HL-60/S4 treated with phorbol 12-myristate 13-acetate at 8.2 ng/mL for 4 days and 3 days (cell line): ENCODE data around the gene RBM34.
"Not testable (repeated sequence)": the region's sequence is repeated elsewhere in the genome, so short reads cannot be mapped to it uniquely, and the experiment has no call there.

Experiments
- in situ Hi-C: fragments of 300-500 bp; cut with MboI; formaldehyde crosslinking; loops from 2 replicates; pipeline ENCODE4 v1.15.0; 2022; ENCODE audit warnings: low sequenced_read_pairs

Gene RBM34, protein sequence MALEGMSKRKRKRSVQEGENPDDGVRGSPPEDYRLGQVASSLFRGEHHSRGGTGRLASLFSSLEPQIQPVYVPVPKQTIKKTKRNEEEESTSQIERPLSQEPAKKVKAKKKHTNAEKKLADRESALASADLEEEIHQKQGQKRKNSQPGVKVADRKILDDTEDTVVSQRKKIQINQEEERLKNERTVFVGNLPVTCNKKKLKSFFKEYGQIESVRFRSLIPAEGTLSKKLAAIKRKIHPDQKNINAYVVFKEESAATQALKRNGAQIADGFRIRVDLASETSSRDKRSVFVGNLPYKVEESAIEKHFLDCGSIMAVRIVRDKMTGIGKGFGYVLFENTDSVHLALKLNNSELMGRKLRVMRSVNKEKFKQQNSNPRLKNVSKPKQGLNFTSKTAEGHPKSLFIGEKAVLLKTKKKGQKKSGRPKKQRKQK

DNA sequence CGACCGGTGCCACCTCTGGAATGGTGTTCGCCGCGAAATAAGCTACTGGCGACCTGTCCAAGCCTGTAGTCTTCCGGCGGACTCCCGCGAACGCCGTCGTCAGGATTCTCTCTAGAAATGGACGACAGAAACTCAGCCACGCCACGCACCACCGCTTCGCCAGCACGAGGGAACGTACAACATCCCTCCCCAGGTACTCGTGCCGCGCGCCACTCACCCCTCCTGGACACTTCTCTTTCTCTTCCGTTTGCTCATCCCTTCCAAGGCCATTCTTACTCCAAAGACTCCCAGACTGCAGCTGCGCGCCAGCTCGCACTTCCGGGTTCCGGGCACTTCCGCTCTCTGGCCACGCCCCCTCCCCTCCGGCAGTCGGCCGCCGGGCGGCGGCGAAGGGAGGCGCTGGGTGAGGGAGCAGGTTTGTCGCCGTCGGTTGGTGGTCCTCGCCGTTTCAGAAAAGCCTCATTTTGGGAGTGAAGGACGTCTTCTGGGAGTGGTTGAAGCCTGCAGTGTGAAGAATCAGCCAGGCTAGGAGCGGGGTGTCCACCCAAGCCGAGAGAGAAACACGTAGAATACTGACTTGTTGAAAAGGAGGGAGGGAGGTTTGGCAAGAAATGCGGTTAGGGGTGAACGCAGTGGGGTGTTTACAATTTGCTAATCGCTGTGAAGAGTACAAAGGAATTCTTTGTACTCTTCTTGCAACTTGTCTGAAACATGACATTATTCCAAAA, at the start of gene RBM34:
RBM34 (minus strand) TSS at position 294 of the 728 bp plus-strand sequence; CDS start at position 270, 24 bp downstream.
- in situ Hi-C loops = no loop called here

DNA sequence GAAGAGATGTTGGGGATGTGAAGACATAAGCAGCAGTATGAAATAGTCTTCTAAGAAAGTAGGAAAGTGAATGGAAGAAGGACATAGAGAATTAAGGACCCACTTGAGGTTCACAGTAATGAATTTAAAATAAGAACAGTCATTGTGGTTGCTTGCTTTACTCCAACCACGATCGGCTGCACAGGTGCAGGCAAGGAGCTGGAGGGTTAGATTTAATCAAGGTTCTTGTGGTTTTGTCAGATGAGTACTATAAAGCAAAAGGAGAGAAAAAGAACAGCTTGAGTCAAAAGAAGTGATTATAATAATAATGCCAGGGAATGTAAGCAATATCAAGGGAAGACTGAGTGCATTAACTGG, 46.1 kb upstream of the RBM34 start:
- in situ Hi-C loops = no loop called here

DNA sequence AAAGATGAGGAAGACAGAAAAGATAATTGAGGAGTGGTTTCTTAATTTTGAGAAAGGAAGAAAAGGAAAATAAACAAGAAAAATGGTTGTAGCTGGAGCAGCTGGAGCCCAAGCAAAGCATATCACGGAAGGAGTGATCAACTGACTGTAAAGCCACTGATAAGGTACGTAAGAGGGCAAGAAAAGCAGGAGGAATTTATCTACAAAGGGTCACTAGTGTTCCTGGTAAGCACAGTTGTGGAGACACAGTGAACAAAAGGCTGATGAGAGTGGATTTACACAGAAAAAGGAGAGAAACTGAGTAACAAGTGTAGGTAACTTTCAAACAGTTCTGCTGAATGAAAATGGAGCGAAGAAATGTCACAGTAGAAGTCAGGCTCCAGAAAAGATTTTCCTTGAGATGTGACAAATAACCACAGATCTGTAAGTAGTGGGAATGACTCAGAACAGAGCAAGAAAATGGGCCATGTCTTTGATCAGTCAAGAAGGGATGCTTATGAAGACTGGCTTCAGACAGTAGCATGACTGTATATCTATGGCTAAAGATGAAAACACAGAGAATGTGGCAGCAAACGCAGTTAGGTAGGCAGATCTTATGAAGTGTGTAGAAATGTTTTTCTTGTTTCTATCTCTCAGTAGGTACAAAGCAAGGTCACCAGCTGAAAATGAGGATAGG, 45.6 kb upstream of the RBM34 start:
- in situ Hi-C loops = no loop called here

DNA sequence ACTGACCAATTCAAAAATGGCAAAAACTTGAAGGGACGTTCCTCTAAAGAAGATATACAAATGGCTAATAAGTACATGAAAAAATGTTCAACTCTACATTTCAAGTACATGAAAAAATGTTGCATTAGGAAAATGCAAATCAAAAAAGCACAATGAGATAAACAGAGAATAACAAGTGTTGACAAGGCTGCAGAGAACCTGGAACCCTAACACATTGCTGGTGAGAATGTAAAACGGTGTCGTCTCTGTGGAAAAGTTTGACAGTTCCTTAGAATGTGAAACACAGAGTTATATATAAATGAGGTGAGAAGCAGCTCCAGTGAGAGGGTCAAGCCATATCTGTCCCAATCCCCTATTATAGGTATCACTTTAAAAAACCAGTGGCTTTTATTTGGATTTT, 44.6 kb upstream of the RBM34 start:
- in situ Hi-C loops = no loop called here

DNA sequence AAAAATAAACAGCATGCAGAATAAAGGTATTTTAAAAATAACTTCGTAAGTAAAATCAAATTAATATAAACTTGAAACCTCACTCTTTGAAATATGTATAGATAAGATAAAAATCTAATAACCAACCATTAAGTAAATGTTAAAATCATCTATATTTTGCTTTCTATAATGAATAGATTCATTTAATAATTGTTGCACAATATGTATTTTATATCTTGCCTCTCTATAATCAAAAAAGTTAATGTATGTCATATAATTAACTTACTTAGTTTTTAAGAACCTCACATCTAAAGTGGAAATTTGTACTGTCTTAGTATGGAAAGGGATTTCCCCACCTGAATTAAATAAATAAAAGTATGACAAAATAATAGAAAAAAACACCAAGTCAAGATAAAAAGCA, 42.4 kb upstream of the RBM34 start:
- in situ Hi-C loops = no loop called here

DNA sequence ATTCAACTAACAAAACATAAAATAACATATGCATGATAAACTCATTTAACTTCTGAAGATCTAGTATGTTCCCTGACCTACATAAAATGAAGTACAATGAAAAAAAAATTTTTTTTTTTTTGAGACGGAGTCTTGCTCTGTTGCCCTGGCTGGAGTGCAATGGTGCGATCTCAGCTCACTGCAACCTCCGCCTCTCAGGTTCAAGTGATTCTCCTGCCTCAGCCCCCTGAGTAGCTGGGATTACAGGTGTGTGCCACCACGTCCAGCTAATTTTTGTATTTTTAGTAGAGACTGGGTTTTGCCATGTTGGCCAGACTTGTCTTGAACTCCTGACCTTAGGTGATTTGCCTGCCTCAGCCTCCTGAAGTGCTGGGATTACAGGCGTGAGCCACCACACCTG, 41.4 kb upstream of the RBM34 start:
- in situ Hi-C loops = not testable (repeated sequence)

DNA sequence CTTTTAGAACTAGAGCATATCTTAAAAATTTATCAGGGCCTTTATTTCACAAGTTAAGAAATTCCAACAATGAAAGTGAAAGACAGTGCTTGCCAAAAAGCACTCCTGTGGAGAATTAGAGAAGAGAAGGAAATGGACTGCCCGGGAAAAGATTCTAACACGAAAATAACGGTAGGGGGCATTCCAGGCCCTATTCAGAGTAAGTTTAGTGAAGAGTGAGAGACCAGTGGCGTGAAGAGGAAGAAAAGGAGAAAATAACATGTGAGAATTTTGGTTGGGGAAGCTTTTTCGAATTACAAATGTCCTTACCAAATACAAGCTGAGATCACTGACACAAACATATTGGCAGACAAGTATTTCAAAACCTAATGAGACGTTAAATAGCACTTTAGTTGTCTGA, 38.4 kb upstream of the RBM34 start:
- in situ Hi-C loops = no loop called here

DNA sequence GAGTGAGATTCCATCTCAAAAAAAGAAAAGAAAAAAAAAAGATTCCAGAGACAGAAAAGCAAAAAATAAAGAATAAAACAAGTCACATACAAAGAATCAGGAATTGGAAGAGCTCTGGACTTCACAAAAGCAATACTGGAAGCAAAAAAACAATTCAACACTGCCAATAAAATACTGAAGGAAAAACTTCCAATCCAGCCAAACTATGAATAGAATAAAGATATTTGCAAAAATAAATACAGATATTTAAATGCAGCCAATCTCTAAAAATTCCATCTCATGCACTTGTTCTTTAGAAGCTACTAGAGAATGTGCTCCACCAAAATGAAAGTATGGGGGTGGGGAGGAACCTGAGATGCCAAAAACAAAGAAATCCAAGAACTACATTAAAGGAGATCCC, 29.4 kb upstream of the RBM34 start:
- in situ Hi-C loops = no loop called here

DNA sequence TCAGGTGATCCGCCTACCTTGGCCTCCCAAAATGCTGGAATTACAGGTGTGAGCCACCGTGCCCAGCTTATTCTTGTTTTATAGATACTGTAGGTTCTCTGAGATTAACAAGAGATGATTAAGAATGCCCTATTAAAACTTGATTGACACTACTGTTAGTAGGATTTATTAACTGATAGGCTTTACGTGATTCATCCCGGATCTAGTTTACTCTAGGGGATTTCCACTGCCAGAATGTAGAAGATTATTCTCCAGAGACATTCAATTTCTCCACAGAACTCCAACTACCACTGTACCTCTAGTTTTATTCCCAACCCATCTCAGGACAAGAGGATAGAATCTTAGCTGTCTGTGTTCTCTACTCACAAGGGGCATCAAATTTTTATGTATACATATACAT, 26.3 kb upstream of the RBM34 start:
- in situ Hi-C loops = no loop called here

DNA sequence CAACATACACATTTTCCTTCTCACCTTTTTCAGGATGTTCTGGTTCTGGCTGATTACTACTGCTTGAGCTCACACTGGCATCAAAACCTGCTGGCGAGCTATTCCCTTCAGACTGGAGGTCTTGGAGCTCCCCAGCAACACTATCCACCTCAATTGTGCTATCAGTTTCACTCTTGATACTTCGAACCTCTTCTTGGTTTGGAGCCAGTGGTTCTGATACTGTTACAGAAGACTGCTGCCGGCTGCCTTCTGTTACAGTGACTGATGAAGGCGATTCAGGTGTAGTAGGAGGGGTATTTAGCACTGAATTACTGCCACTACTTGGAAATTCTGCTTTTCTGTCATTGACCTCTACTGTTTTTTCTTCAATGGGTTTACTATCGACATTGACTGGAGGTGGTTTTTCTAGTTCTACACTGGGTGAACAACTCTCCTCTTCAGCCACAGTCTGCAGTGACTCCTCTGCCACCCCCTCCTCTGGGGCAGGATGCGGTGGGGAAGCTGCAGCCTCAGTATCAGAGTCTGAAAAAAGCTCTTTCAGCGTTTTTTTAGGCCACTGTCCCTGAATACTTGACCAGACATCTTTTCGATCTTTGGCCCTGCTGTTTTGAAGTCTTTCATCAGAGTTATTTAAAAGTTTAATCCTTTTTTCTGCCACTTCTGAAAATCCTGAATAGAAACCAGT, 20.7 kb upstream of the RBM34 start:
- in situ Hi-C loops = no loop called here

DNA sequence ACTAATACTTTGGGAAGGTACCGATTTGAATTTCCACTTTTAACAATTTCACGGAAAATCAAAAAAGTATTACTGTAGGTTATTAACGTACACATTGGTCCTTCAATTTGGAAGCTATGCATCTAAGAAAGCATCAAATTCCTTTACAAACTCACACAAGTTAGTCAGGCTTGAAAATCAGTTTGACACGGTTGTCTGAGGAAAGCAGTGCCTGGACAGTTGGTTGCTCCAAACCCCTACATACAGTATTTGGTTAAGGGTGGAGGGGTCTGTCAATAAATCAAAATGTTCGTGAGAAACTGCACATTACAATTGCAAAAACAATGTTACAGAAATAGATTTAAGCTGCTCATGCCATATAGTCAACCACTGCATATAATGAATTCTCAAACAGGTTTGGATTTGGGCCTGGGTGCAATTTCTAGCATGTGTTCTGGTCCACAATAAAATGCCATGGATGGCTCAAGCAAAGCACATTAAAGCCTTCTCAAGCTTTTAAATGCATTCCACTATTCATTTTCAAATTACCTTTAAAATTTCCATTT, 19.9 kb upstream of the RBM34 start:
- in situ Hi-C loops = no loop called here

DNA sequence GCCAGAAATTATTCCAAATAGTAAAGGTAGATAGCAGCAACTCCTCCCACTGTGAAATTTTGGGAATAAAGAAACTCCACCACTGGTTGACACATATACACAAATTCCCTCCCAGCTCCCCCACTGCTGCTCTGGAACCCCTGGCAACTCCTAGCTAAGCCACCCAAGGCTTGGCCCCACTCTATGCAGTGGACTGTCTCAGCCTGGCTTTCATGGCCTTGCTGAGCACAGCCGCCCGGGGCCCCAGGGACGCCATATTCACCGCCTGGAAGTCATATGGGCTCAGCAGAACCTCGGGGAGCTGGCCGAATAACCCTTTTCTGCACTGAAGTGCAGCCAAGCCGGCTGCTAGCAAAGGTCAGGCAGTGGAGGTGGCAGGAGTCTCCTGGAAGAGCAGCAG, 15.4 kb upstream of the RBM34 start:
- in situ Hi-C loops = no loop called here

DNA sequence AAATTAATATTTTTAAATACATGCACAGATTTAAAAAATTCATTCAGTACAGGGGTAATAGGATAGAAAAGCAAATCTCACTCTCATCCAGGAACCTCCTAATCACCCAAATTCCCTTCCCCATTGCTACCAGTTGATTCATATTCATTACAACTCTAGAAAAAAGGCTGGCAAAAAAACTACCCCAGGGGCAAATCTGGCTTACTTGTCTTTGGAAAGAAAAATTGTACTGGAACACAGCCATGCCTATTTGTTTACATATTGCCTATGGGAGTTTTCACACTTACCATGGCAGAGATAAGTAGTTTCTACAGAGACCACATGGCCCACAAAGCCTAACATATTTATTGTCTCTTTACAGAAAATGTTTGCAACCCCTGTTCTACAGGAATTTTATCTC, 8.9 kb upstream of the RBM34 start:
- in situ Hi-C loops = no loop called here

DNA sequence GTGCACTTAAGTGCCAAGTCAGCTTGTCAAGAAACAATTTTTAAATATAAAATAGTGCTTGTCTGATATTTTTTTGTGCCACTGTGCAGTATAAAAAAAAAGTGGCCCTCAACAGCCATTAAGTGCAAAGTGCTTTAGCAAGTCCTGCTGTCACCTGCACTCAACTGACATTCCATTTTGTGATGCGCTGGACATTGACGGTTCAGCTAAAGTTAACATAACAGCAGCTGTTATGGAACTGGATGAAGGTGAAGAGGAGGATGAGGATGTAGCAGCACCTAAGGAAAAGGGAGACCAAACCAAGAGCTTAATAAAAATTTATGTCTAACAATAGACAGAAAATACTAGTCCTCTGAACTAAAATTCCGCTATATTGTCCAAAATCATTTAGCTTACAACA, 7.3 kb upstream of the RBM34 start:
- in situ Hi-C loops = no loop called here

DNA sequence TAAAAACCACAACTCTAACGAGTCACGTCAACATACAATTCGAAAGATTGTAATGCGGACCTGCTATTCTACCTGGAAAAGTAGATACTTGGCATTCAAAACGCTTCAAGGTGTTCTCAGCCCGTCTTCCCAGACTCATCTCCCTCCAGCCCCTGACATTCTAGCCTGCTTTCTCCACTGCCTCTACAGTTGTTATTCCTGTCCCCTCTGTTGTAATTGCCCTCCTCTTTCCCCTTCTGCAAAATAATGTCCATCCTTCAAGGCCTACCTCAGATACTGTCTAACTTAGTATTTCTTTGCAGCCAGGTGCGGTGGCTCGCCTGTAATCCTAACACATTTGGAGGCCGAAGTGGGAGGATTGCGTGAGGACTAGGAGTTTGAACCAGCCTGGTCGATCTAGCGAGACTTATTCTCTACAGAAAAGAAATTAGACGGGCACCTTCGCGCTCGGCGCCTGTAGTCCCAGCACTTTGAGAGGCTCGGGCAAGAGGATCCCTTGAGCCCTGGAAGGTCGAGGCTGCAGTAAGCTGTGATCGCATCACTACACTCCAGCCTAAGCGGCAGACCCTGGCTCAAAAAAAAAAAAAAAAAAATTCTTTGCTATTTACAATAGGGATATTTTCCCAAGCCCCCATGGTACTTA, 756 bp upstream of the RBM34 start:
- in situ Hi-C loops = no loop called here

DNA sequence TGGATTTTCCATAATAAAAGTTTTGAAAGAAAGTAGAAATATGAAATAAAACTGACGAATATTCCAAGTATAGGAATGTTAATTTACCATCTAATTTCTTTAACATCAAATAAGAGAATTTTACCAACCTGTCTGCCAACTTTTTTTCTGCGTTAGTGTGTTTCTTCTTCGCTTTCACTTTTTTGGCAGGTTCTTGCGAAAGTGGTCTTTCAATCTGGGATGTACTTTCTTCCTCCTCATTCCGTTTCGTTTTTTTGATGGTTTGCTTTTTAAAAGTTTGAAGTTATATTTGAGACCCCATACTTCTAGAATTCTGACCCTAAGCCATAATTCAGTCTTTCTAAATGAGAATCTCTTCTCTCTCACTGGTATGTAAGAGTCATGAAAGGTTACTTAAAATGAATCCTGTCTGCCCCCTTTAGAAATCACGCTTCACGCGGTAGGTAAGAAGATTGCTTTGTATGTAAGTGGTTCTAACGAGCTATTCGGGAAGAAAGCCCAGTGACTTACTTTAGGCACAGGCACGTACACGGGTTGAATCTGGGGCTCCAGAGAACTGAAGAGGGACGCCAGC, 580 bp downstream of the RBM34 start:
- in situ Hi-C loops = no loop called here

DNA sequence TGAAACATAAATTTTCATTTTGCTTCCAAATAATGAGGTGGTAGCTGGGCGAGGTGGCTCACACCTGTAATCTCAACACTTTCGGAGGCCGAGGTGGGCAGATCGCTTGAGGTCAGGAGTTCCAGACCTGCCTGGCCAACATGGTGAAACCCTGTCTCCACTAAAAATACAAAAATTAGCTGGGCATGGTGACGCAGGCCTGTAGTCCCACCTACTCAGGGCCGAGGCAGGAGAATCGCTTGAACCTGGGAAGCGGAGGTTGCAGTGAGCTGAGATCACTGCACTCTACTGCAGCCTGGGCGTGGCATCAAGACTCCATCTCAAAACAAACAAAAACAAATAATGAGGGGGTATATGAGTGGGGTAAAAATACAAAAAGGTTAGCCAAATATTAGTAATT, 1.1 kb downstream of the RBM34 start:
- in situ Hi-C loops = not testable (repeated sequence)

DNA sequence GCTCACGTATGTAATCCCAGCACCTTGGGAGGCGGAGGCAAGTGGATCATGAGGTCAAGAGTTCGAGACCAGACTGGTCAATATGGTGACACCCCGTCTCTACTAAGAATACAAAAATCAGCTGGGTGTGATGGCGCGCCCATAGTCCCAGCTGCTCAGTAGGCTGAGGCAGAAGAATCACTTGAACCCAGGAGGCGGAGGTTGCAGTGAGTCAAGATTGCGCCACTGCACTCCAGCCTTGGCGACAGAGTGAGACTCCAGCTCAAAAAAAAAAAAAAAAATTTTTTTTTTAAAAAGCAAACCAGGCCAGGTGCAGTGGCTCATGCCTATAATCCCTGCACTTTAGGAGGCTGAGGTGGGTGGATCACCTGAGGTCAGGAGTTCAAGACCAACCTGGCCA, 1.8 kb downstream of the RBM34 start:
- in situ Hi-C loops = not testable (repeated sequence)

DNA sequence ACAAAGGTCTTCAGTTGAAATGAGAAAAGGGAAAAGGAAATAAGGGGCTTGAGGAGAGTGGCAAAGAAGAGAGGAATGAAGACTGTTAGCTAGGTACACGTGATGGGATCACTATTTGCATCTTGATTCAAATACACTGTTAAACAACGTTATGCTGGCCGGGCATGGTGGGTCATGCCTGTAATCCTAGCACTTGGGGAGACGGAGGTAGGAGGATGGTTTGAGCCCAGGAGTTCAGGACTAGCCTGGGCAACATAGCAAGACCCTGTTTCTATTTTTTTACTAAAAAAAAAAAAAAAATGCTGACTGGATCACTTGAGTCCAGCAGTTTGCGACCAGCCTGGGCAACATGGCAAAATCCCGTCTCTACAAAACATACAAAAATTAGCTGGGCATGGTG, 2.4 kb downstream of the RBM34 start:
- in situ Hi-C loops = no loop called here

DNA sequence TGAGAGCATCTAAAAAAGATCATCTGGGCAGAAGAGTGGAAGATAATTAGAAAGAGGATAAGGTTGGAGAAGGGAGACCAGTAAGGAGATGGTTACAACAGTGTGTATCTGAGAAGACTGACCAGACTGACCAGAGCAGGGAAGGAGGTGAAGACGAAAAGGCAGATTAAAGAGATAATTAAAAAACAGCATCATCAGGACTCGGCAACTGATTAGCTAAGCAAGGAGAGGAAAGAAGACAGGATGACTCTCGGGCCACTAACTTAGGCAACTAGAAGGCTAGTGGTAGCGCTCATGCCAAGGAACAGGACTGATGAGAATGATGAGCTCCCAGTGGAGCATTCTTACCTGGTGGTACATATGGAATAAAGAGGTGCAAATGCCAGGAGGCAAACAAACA, 3.9 kb downstream of the RBM34 start:
- in situ Hi-C loops = no loop called here
